Cortex of kidney (tissue), 1 donor: Measurements from ENCODE around the gene BRD3OS.
"Not testable (repeated sequence)": the region's sequence is repeated elsewhere in the genome, so short reads cannot be mapped to it uniquely, and the experiment has no call there.

ENCODE experiments used
- DNase-seq: peaks from one replicate; lab custom pipeline; 2025; lab: John Stamatoyannopoulos, UW

Gene BRD3OS

GRCh38 chr9:134063571-134064450, 38.5 kb downstream of the BRD3OS start:
- no peak for DNase-seq

GRCh38 chr9:134064711-134065110, 39.4 kb downstream of the BRD3OS start:
- DNase-seq = no peak

DNA sequence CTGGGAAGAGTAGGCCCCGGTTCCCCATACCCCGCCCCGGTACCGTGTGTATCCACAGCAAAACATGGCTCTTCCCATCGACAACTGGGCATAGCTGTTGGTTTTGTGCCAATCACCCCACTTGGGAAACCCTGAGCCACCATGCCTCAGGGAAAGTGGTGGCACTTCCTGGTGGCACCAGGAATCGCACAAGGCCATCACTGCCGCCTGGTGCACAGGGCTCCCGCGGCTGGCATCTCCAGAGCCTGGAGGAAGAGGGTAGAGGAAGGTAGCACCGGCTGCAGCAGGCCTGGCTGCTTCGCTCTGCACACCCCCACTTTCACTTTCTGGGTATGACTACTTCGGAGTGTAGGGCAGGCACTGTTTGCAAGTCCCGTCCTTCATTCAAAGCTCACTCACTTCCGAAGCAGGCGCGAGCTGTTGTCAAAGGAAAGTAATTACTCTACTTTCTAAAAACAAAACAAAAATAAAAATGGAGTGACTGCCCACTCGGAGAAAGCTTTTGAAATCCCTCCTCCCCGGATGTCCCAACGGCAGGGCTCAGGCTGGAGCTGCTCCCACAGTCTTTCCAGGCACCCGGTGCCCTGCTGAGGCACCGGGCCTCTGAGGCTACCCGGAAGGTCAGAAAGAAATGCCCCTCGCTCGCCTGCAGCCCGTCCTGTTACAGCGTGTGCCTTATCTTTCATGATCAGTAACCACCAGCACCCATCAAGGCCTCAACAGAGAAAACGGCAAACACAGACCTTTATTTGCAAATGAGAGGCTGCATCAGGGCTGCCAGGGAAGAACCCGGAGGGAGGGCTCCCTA, 40.5 kb downstream of the BRD3OS start:
- DNase-seq = no peak

- no peak for DNase-seq
These were observed 41.2 kb downstream of the BRD3OS start for GRCh38 chr9:134066526-134066912.

GRCh38 chr9:134066913-134067851, 41.9 kb downstream of the BRD3OS start:
- DNase-seq = no peak

DNA sequence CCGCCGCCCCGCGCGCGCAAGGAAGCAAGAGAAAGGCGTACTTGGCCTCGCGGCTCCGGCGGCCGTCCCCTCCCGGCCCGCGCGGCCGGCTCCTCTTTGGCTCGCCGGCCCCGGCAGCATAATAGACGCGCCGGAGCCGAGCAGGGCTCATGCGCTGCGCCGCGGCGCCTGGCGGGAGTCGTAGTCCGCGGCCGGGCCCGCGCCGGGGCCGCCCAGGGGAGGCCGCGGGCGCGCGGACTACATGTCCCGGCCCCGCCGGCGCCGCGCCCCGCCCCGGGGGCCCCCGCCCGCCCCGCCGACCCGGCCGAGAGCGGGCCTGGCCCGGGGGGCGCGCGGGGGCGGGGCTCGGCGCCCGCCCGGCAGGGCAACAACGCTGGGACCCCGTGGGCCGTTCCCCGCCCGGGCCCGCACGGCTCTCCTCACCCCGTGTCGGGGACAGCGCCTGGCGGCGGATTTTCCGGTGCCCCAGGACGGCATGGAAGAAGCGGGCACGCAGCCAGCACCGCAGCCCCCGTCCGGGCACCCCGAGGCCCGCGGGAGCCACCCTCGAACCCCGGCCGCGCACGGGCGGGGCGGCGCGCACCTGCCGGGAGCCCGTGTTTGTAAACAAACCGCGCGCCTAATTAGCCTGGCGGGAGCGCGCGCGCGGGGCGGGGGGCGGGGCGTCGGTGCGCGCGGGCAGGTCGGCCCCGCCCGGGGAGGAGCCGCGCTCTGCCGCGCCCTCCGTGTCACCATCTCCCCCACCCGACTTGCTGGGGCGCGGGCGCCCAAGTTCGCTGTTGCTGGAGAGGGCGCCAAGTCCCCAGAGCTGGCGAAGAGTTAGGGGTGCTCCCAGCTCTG, 42.8 kb downstream of the BRD3OS start, which contains the start of gene BRD3:
BRD3 (minus strand) TSS at position 123 of the 840 bp plus-strand sequence. CDS start 14,549 bp downstream, outside the sequence.
- no peak for DNase-seq

- no peak for DNase-seq
These were observed 43.6 kb downstream of the BRD3OS start for GRCh38 chr9:134068744-134069479.

GRCh38 chr9:134069480-134070399, 44.5 kb downstream of the BRD3OS start:
- no peak for DNase-seq

DNA sequence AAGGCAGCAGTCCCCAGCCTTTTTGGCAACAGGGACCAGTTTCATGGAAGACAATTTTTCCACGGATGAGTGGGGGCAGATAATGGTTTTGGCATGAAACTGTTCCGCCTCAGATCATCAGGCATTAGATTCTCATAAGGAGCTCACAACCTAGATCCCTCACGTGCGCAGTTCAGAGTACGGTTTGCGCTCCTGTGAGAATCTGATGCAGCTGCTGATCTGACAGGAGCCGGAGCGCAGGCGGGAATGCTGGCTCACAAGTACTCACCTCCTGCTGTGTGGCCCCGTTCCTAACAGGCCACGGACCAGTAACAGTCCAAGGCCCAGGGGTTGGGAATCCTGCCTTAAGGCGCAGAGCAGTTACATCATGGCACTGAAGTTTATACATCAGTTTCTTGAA, 45.9 kb downstream of the BRD3OS start:
- DNase-seq = no peak

- not testable (repeated sequence) for DNase-seq
These were observed 47.4 kb downstream of the BRD3OS start for GRCh38 chr9:134072683-134073082.

- no peak for DNase-seq
These were observed 48.2 kb downstream of the BRD3OS start for GRCh38 chr9:134073500-134073899.

DNA sequence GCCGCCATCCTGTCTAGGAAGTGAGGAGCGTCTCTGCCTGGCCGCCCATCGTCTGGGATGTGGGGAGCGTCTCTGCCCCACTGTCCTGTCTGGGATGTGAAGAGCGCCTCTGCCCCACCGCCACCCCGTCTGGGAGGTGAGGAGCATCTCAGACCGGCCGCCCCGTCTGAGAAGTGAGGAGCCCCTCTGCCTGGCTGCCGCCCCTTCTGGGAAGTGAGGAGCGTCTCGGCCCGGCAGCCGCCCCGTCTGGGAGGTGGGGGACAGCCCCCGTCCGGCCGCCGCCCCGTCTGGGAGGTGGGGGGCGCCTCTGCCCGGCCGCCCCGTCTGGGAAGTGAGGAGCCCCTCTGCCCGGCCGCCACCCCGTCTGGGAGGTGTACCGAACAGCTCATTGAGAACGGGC, 50.4 kb downstream of the BRD3OS start:
- not testable (repeated sequence) for DNase-seq

GRCh38 chr9:134076644-134077043, 51.4 kb downstream of the BRD3OS start:
- no peak for DNase-seq
